ENCODE data around the gene SORL1-AS1.
A peak's percentile ranks its signal among the peaks of the same experiment; 100 is the strongest.

SORL1-AS1 gene

GRCh38 chr11:121458551-121458950 is 5.8 kb upstream of the SORL1-AS1 start:
- intact Hi-C loops (cut with DNase I), result no loop called here
- DNase-seq (no peak), ATAC-seq (ENCODE audit: poor library complexity) (no peak)

DNA sequence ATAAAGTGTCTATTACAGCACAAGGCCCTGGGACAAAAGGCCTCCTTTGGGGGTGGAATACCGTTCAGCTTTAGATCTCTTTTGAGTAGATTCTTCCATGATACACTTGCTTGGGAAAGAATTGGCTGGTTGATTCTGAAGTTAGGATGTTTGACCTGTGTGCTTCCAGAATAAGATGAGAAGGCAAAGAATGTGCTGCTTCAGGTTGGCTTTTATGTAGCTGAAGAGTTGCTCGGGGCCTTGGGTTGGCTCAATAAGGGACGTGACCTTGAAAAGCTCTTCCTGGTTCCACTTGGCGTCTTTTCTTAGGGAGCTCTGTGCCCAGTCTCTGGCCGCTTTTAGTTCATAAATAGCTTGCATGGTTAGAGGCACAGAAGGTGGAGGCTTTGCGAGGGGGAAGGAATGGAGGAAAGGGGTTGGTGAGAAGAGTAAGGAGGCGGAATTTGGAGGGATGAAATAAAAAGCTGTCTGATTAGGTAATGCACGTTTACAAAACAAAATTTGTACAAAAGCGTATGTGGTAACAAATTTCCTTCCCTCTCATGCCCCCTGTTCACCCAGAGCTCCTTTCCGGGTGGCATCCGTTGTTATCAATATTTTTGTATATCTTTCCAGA is 4.2 kb upstream of the SORL1-AS1 start:
- DNase-seq (no peak), ATAC-seq (ENCODE audit: poor library complexity) (no peak)
- intact Hi-C loops (cut with DNase I), result no loop called here

GRCh38 chr11:121456151-121456550 is 3.4 kb upstream of the SORL1-AS1 start:
- no peak for DNase-seq
- intact Hi-C loops (cut with DNase I), result no loop called here
- no peak for ATAC-seq (ENCODE audit: poor library complexity)

DNA sequence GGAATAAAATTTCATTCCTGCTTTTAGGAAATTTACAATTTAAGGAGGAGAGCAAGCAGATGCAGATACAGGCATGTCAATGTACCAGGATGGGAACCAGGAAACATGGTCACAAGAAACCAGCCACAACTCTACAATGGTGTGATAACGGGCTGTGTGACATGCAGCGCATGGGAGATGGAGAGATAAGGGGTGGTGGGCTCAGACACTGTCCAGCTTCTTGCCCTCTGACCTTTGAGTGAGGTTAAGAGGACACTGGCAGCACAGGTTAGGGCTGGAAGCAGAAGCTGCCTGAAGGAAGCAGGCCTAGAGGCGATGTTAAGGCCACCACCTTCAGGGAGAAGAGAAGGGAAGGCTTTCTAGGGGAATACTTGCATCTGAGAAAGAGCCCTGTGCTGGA is 2.3 kb upstream of the SORL1-AS1 start:
- ATAC-seq (ENCODE audit: poor library complexity) (no peak), DNase-seq (no peak)
- intact Hi-C loops (cut with DNase I), result no loop called here

DNA sequence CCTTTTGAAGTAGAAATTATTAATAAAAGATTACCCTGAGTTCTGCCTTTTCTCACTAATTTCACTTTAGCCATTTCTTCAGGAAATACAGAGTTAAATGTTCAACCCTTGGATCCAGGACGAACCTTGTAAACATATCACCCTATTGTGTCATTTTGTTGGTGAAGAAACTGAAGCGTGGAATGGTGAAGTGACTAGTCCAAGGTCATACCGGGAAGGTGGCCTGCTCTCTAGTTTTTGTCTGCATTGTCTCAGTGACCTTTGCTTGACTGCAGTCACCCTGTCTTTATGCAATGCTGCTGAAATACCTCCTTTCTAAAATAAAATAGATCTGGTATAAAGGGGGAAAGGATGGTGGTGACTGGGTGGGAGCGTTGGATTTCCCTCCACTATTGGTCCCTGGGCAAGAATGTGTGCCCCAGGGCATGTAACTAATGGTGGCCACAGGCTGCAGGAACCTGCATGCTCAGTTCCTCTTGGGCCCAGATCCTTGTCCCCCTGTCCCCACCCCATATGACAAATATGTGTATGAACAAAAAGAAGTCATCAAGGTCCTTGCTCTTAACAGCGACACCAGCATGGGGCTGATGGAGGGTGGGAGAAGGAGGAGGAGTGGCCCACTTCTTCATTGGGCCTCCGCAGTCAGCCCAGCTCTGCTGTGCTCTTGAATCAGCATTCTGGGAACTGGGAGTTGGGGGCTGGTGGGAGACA is 977 bp upstream of the SORL1-AS1 start:
- intact Hi-C loops (cut with DNase I), result loop anchor here (5.0 kb wide), 1 partner anchor 79 kb away; no protein-coding TSS in a partner anchor
- ATAC-seq (ENCODE audit: poor library complexity), result no peak
- DNase-seq, result no peak

DNA sequence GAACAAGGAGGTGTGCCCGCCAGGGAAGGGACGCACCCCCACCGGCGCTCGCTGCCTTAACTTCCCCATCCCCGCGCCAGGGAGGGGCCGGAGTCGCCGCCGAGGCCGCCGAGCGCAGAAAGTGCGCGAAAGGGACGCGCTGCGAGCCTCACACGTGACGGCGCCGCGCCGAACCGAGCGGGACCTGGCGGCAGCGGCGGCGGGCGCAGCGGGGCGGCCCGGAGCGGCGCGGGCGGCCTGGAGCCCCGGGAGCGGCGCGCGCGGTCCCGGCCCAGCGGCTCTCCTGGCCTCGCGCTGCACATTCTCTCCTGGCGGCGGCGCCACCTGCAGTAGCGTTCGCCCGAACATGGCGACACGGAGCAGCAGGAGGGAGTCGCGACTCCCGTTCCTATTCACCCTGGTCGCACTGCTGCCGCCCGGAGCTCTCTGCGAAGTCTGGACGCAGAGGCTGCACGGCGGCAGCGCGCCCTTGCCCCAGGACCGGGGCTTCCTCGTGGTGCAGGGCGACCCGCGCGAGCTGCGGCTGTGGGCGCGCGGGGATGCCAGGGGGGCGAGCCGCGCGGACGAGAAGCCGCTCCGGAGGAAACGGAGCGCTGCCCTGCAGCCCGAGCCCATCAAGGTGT is 670 bp downstream of the SORL1-AS1 start, which contains the start of gene SORL1:
TSS of gene SORL1 (plus strand) at position 329 of the 623 bp plus-strand sequence. CDS start at position 347, 18 bp downstream.
- intact Hi-C loops (cut with DNase I), result loop anchor here (5.0 kb wide), 1 partner anchor 80 kb away; no protein-coding TSS in a partner anchor
- DNase-seq (peak; percentile 85), ATAC-seq (ENCODE audit: poor library complexity) (peak; percentile 97)

GRCh38 chr11:121451178-121451985 is 1.4 kb downstream of the SORL1-AS1 start:
- intact Hi-C loops (cut with DNase I), result loop anchor here (5.0 kb wide), 1 partner anchor 81 kb away; no protein-coding TSS in a partner anchor
- DNase-seq, result no peak
- ATAC-seq (ENCODE audit: poor library complexity), result no peak

DNA sequence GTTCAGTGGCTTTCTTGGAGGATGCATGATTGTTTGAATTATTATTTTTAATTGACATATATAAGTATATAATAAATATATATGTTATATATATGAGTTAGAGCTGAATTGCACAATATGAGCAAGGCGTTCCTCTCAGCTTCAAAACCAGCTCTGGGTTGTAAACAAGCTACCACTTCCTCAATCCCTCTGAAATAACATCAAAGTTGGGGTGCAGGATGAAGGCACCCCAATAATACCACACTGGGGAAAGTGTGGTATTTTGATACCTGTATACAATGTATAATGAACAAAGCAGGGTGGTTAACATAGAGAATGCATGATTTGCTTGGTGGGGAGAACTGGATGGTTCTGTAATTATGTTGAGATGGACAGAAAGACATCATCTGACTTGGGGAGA is 2.4 kb downstream of the SORL1-AS1 start:
- intact Hi-C loops (cut with DNase I), result loop anchor here (5.0 kb wide), 1 partner anchor 82 kb away; no protein-coding TSS in a partner anchor
- DNase-seq (no peak), ATAC-seq (ENCODE audit: poor library complexity) (no peak)

- ATAC-seq (ENCODE audit: poor library complexity), result no peak
Observed at GRCh38 chr11:121449626-121450025, 3.1 kb downstream of the SORL1-AS1 start.

DNA sequence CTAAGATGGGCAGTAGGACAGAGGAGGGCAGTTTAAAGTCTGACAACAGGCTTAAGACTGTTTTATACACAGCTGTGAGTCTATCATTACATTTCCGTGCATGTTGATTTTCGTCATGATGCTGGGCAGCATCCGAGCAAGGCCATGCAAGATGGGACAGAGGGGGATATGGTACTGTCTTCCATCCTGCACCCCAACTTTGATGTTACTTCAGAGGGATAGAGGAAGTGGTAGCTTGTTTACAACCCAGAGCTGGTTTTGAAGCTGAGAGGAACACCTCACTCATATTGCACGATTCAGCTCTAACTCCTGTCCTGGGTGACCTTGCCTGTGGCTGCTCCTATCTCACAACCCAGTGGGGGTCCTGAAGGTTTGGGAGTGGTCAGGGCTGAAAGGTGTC is 3.6 kb downstream of the SORL1-AS1 start:
- no peak for ATAC-seq (ENCODE audit: poor library complexity)
- DNase-seq, result no peak
- intact Hi-C loops (cut with DNase I), result no loop called here

More at GRCh38 chr11:121449626-121450025, 3.1 kb downstream of the SORL1-AS1 start:
- DNase-seq, result no peak
- intact Hi-C loops (cut with DNase I), result loop anchor here (5.0 kb wide), 1 partner anchor 83 kb away; no protein-coding TSS in a partner anchor

GRCh38 chr11:121448431-121448941 is 4.3 kb downstream of the SORL1-AS1 start:
- intact Hi-C loops (cut with DNase I), result no loop called here
- ATAC-seq (ENCODE audit: poor library complexity), result no peak
- no peak for DNase-seq

- no peak for DNase-seq
- intact Hi-C loops (cut with DNase I), result no loop called here
- no peak for ATAC-seq (ENCODE audit: poor library complexity)
Observed at GRCh38 chr11:121448011-121448410, 4.8 kb downstream of the SORL1-AS1 start.

- intact Hi-C loops (cut with DNase I), result no loop called here
- ATAC-seq (ENCODE audit: poor library complexity) (no peak), DNase-seq (no peak)
Observed at GRCh38 chr11:121446752-121447156, 6.0 kb downstream of the SORL1-AS1 start.

GRCh38 chr11:121445071-121445768 is 7.5 kb downstream of the SORL1-AS1 start:
- intact Hi-C loops (cut with DNase I), result no loop called here
- DNase-seq, result no peak
- ATAC-seq (ENCODE audit: poor library complexity), result no peak

DNA sequence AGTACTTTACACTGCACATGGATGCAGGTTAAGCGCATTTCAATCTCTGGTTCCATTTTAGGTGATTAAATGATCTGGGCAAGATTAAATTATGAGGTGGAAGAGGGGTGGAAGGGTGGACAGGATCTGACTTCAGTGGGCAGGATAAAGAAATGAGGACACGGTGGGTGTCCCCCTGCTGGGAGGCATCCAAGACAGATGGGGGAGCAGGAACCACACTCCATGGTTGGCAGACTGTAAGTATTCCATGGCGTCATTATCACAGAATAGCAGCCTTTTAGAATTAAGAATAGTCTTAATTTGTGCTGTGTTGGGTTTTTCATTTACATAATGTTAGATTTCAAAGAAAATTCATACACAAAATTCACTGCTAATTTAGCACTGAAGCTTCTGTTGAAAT is 8.2 kb downstream of the SORL1-AS1 start:
- no peak for DNase-seq
- no peak for ATAC-seq (ENCODE audit: poor library complexity)
- intact Hi-C loops (cut with DNase I), result no loop called here

DNA sequence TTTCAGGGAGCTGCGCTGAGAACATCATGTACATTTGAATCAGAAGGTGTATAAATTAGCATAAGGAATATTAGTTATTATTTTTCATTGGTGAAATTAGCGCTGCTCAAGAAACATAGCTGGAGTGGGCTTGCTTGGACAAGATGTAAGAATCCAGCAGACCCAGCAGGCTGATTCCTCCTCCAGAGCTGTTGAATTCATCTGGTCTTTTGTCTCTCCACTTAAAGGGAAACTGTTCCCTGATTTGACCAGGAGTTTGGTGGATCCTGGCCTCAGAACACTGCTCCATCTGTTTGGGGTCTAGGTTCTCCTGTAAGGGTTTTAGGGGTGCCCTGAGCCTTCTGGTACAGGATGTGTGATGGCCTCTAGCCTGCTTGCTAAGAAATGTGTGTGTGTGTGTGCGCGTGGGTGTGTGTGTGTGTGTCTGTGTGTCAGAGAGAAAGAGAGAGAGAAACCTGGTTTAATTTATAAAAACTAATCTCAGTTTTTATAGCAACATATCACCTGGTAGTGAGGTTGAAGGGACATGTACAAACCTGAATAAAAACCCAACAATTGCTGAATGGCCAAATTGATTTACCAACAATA is 9.0 kb downstream of the SORL1-AS1 start:
- intact Hi-C loops (cut with DNase I), result no loop called here
- ATAC-seq (ENCODE audit: poor library complexity), result no peak
- no peak for DNase-seq

- DNase-seq (no peak), ATAC-seq (ENCODE audit: poor library complexity) (no peak)
- intact Hi-C loops (cut with DNase I), result no loop called here
Observed at GRCh38 chr11:121441521-121441920, 11.2 kb downstream of the SORL1-AS1 start.

- DNase-seq (no peak), ATAC-seq (ENCODE audit: poor library complexity) (no peak)
- intact Hi-C loops (cut with DNase I), result no loop called here
Observed at GRCh38 chr11:121439759-121440158, 13.0 kb downstream of the SORL1-AS1 start.
